ENCODE data around the gene GRID1.
"Not testable (repeated sequence)": the region's sequence is repeated elsewhere in the genome, so short reads cannot be mapped to it uniquely, and the experiment has no call there.

The GRID1 gene

DNA sequence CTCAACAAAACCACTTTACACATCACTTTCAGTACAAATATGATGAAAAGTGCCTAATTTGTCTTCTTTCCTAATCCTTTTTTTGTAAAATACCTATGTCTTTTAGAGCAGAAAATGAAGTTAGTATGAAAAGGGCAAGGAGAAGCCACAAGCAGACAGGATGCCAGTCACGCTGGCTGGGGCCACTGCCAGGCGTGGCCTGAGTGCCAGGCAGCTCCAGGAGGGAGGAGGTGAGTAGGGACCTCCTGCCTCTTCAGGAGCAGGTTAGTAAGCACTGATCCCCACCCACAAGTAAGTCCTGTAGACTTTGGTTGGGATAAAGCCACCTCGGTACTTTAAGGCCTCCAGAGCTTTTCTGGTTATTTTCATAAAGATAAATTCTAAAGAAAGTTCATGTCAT lies 432.0 kb downstream of the GRID1 start:
- no peak for DNase-seq

DNA sequence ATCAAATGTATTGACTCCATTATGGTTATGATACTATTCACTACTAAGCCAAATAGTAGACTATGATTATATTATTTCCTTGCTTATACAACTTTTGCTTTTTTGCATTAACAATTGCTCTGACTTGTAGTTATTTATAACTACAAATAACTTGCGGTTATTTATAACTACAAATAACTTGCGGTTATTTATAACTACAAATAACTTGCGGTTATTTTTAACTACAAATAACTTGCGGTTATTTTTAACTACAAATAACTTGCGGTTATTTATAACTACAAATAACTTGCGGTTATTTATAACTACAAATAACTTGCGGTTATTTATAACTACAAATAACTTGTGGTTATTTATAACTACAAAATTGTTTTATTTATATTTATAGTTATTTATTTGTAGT lies 436.6 kb downstream of the GRID1 start:
- not testable (repeated sequence) for DNase-seq

DNA sequence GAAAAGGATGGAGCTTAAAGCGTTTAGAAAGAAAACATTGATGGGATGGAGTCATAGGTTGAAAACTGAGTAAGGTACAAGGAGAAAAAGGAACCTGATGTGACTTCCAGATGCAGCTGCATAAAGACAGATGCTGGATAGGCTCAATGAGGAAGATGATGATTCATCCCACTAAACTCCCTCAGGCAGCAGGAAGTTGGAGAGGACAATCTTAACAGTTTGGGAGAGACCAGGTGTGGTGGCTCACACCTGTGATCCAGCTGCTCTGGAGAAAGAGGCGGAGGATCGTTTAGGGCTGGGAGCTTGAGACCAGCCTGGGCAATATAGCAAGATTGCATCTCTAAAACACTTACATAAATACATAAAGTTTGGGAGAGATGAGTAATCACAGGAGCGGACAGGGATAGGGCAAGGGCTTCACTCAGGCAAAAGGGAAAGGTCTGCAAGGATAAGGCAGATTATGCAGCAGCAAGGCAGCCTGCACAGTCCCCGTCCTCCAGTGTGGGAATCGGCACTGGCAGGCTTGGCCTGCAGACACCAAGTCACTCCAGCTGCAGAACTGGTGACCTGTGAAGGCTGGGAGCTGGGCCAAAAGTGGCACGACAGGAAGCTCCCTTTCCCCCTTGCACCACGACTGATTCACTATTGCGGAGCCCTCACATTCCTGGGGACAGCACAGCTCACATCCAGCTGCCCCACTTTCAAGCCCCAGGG lies 438.5 kb downstream of the GRID1 start:
- DNase-seq: no peak

DNA sequence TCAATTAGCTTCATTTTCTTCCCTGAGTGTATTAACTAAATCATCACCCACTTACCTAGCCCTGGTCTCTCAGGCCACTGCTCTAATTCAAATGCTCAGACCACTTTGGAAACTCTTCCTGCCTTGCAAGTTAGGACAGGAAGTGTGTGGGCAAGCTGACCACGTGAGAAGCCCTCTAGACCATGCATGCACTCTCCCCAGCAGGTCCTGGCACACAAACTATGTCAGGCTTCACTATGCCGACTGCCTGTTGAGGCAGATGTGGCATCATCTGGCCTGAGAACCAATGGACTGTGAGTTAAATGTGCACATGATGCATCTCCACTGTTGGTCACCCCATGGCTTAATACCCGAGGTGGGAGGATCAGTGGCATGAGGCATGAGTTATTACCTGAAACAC lies 439.6 kb downstream of the GRID1 start:
- no peak for DNase-seq

DNA sequence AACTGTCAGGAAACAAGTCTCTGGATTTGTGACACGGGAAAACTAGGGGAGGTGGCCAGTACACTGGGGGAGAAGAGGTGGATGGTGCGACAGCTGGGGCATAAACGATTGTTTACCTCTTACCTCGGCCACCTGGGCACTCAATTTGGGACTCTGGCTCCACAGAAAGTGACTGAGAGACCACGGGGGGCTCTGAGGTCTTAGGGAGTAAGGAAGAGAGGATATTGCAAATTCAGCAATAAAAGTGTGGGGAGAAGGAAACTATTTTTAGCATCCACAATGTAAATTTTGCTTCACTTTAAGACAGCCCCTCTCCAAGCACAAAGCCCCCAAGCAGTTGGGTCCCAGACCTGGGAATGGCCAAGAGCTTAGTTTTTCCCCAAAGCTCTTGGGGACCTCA lies 440.5 kb downstream of the GRID1 start:
- DNase-seq: no peak

DNA sequence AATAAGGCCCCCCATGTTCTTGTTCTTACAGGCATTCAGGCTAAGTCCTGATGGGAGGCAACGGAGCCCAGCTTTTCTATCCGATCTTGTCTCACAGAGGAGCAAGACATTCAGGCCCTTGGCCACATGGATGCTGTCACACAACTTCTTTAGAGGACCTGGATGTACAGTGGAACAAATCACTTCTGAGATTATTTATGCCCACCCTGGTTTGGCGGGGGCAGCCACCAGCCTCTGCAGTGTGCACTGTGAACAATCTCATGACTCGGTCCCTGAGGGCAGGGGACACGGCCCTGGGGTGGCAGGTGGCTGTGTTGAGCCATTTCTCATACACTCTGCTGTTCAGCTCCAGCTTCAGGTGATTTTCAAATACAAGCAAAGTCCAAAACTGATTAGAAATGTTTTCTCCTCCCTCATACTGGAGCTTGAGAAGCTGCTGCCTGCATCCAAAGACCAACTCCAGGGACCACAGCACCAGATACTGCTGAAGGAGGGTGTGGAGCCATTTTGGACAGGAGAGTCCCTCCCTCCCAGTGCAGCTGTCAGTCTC lies 441.3 kb downstream of the GRID1 start:
- DNase-seq: no peak

DNA sequence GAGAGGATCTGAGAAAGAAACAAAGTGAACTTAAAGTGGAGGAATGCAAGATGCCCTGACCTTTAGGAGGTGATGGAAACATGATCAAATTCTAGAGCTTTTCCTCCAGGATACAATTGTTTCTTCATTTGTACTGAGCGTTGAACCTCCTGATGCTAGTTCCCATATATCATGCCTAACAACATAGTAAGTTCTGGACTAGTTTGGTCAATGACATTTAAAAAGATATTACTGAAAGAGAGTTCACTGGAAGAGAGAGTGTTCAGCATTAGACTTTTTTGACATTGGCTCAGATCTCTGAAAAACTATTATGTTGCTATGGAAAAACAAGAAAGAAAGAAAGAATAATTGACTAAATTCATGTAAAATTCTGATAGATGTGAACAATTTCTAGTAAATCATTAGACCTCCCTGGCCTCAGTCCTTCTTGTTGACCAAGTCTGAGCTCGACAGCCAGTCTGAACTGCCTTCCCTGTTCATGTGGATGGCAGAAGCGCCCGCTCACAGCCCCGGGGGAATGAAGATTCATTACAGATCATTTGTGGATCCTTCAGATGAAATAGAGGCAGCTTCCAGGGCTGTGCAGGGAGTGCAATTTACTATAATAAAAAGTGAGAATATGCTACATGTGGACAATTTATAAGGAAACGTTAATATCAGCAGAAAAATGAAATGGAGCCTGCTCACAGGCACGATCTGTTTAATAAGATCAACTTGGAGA lies 442.1 kb downstream of the GRID1 start:
- no peak for DNase-seq

DNA sequence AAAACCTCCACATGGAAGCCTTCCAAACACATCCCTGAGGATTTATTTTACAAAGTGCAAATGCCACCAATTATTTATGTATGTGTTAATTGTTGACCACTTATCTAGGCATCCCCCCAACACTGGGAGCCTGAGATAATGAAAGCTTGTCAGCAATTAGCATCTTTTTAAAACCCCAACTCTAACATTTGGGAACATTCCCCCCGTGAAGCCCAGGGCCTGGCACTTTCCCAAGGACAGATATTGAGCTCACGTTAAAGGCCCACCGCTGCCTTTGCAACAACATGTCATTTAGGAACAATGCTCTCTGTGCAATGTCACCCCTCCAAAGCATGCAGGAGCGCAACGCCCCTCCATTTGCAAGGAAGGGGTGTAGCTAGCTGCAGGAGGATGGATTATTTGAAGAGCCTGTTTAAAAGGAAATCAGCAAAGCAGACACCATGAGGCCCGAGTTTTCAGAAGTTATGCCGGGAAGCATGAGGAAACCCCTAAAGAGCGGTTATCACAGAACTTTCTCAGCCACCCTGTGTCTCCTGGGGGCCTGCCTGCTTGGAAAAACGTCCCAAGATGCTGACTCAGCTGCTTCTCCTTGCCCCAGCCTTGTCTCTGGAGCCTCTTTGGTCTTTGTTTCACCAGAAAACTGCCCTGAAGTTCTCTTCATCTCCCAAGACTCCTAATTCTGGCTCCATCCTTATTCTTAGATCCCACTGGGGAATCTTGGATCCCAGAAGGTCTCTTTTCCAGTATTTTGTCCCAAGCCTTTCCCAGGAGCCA lies 444.1 kb downstream of the GRID1 start:
- no peak for DNase-seq

DNA sequence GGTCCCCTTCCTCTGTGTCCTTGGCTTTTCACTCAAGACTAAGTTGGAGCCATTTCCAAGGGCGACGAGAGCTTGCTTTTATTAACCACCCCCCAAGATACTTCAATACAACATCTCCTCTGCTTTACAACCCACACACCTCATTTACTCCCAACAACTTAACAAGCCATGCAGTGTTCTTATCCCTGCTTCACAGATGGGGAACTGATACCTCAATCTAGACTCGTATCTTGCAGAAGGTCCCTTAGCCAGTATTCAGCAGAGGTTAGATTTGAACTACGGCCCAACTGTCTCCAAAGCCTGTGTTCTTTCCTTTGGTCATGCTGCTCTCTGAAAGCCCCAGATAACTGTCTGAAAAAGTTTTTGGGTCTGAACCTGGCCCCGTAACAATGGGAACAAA lies 444.8 kb downstream of the GRID1 start:
- no peak for DNase-seq

DNA sequence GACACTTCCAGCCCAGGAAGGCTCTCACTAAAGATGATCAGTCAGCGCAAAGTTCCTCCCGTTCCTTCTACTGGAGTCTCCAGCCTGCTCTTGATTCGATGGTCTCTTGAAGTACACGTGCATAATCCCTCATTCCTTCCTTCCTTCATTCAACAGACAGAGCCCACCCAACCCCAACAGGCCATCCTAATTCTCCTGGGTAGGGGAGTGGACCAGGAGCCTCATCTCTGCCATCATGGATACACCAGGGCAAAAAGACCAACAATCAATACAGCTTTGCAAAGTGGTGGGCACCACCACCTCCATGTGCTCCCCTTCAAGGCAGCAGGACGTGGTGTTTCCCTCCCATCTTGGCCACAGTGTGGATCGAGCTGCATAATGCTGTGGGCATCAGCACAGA lies 446.3 kb downstream of the GRID1 start:
- no peak for DNase-seq

DNA sequence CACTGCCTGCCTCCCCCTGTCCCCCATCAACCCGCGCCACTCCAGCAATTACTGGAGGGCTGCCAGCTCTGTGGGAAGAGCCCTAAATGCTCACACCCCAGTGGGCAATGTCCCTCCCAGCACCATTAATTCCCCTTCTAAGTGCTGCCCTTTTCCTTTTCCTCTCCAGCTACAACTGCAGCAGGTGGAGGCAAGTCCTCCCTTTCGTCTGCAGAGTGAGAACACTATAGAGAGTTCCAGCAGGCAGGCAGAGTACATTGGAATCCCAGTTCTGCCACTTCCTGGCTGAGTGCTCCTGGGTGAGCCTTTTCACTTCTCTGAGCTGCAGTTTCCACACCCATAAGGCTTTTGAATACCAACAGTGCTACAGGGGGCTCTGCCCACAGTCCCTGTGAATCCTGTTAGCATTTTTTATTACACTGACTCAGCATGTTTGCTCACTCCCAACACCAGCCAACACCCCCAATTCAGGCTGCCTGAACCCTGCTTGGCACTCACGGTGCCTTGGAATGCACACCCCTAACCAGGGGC lies 447.0 kb downstream of the GRID1 start:
- DNase-seq: no peak

DNA sequence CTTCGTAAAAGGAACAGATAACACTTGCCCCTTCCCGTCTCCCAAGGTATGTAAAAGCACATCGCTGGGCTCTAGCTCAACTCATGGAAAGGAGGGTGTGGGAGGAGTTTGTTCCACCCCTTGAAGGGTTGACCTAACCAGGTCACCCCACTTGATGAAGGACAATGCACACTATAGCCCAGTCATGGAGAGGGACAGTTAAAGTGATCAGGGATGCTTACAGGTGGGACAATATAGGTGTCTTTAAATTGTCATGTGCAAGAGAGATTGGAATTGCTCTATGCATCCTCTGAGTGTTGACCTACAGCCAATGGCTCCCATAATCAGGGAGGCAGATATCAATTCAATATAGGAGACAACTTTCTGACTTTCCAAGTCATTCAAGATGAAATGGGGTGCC lies 448.2 kb downstream of the GRID1 start:
- DNase-seq: no peak

DNA sequence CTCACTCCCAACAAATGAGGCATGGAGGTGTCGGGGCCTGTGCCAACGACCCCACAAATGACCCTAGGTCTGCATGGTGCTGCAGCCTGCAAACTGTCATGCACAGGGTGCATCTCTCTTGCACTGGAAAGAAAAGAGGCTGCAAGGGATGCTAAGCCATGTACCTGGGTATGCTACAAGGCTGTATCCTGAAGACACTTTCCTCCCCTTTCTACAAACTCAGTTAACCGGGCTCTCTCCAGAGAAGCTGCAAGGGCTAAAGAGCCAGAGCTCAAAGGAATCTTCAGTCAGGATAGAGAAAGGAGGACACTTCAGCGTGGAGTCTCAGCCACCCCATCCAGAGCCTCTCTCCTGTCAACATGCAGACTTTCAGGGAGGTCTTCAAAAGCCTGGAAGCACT lies 449.0 kb downstream of the GRID1 start:
- no peak for DNase-seq

DNA sequence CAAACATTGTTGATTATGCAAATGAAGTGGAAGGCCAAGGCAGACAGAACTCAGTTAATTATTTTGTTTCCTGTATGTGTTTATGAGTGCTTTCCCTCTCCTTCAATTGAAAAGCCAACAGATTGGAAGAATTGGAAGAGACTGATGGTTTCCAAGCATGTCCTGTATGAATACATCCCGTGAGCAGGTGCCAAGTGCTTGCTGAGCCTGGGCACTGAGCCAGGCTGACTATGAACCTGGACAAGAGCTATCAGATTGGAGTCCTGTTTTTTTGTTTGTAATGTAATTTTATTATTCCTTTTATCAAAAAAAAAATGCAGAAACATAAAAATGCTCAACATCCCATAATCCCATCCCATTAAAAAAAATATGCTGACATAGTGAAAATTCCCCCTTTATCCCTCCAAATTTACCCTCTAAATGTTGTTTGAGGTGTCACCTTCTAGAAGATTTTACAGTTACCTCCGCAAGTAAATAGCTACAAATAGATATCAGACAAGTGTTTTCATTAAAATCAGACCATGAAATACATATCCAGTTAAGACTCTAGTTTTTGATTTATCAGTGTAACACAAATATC lies 449.5 kb downstream of the GRID1 start:
- peak in 1 of 2 experiments; percentile 13 for DNase-seq

DNA sequence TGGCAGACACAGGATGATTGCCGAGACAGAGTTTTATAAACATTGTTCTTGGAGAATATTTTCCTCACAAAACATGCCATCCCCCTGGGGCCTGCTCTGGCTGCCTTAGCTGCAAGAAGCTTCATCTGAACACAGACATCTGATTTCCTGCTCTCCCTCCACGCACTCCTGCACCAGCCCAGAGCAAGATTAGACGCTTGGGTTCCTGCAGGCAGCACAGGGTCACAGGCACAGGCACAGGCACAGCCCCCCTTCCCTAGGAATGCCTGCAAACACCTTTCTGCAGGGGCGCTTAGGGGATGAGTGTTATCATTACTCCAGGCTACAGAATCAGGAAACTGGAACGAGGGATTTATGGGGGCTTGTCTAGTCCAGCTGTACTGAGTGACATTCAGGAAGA lies 450.3 kb downstream of the GRID1 start:
- no peak for DNase-seq

DNA sequence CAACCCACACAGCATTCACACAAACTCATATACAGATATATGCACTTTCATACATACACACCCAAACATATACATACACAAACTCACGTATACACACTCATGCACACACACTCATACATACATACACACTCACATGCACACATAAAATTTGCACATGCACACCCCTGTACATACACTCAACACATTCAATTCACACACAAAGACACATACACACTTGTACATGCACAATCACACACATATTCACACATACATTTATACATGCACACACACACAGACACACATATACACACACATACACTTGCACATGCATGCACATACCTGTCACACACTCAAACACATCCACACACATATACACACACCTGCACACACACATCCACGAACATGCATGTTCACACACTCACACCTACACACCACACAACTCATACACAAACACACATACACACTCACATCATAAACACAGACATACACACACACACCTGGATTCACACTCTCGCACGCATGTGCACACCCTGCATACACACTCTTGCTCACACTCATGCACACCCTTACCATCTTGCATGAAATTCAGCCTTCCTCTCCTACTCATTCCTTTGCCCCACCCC lies 451.2 kb downstream of the GRID1 start:
- no peak for DNase-seq

DNA sequence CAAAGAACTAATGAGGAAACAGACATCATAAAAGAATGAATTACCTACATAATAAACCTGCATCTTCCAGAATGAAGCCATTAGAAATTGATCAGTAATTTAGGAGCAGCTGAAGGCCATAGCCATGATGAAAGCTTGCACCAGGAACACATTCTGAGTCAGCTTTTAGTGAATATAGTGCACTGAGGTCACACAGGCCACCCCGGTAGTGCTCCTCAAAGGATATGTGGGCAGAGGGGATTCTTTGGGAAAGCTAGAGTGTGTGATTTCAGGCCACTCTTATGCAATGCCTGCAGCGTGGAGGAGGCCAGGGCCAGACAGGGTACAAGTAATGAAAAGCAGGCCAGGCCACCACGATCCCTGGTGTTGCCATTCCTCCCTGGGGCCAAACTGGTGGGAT lies 451.9 kb downstream of the GRID1 start:
- DNase-seq: no peak

DNA sequence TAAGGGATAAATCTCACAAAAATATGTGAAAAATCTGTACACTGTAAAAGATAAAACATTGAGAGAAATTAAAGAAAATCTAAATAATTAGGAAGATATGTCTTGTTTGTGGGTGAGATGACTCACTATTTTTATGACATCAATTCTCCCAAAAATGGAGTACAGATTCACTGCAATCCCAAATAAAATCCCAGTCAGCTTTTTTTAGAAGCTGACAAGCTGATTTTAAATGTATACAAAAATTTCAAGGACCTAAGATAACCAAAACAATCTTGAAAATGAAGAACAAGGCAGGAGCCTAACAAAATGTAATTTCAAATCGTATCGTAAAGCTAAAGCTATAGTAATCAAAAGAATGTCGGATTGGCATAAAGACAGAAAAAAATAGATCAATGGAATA lies 458.1 kb downstream of the GRID1 start:
- DNase-seq: no peak

DNA sequence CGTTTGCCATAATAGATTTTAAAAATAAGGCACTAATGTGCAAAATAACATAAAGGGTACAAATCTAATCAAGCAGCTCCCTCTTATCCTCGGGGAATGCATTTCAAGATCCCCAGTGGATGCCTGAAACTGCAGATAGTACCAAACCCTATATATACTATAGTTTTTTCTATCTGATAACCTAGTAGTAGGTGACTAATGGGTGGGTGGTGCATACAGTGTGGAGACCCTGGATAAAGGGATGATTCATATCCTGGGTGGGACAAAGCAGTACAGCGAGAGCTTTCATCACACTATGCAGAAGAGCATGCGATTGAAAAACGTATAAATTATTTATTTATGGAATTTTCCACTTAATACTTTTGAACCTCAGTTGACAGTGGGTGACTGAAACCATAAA lies 464.5 kb downstream of the GRID1 start:
- no peak for DNase-seq

DNA sequence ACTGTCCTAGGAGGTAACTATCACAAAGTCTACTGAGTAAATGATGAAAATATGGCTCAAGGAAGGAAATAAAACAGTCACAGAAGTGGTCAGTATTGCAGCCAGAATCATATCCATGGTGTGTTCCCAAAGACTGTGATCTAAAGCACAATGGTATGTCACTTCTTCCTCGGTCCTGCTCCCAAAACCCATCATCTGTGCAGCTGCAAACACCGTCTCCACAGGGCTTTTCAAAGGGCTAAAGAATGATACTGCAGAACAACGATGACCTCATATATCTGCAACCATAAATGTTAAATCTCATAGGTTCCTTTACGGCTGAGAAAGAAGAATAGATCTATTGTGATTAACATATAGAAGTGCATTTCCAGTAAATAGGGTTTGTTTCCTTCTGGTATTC lies 465.0 kb downstream of the GRID1 start:
- DNase-seq: no peak

DNA sequence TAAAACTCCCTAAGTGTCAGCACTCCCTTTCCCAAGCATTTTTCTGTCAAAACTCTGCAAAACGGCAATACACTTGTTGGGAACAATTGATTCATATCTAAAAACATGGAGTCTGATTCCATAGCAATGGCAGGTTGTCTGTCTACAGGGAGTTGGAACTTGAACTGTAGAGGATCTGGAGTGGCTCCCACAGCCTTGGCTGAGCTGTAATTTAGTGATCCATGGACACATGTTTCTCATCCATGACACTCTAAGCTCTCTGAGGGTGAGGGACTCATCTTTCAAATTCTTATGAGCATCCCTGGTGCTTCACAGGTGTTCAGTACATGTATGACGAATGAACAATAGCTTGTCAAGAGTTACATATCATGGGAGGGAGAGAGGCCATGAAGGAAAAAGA lies 466.1 kb downstream of the GRID1 start:
- no peak for DNase-seq

DNA sequence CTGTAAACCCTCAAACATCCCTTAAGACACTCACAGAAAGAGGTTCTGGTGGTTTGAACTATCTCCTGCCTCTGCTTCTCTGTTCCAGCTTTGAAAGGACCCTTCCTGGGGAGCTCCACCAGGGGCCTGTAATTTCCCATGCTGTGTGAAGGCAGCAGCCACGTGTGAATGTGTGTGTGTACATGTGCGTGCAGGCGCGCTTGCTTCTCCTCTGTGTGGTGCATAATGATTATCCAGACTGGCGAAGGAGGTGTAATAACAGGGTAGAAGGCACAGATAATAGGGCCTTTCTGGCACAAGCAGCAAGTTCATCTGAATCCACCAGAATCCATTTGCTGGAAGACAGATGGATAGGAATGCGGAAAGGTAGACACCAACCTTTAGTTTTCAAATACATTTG lies 466.5 kb downstream of the GRID1 start:
- DNase-seq: no peak

DNA sequence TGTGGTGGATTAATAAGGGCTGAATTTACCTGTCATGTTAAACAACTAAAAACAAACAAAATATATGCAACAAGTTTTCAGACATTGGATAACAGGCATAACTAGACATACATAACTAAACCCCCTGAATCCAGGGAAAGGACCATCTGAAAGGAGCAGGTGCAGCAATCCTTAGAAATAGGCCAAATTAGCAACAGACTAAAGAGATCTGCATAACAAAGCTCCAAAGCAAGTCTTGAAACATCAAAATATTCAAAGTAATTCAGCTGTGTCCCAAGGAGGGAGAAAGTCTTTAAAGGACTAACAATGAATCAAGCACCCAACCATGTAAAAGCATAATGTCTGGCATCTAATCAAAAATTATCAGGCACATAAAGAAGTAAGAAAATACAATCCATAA lies 475.1 kb downstream of the GRID1 start:
- DNase-seq: no peak

All from NCI-H1930 (cell line).